ENCODE measurements around the gene FIZ1. TPM values are rescaled to one million over a fixed set of nuclear protein-coding genes. Genes with fewer than 3 reads are reported as not detected.

Gene FIZ1
- total and polyA plus RNA-seq, 4 donors, result 1.1 to 4.3 (median 2.3) TPM

DNA sequence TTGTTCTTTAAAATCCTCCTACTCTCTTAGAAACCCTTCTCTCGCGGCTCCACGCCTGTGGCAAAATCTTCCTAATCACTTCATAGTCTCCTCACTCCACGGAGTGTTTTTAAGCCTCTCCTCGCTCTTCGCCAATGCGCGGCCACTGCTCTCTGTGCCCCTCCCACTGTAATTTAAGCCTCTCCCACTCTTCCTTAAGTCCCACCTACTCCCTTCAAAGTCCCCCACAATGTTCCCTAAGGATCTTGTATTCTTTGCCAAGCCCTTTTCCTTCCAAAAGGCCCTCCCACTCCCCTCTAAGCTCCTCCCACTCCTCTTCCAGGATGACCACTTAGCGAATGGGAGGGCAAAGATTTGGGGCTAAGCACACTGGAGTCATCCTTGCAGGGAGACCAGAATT is 1.3 kb downstream of the FIZ1 start:
- TF ChIP-seq, protein P1, sequence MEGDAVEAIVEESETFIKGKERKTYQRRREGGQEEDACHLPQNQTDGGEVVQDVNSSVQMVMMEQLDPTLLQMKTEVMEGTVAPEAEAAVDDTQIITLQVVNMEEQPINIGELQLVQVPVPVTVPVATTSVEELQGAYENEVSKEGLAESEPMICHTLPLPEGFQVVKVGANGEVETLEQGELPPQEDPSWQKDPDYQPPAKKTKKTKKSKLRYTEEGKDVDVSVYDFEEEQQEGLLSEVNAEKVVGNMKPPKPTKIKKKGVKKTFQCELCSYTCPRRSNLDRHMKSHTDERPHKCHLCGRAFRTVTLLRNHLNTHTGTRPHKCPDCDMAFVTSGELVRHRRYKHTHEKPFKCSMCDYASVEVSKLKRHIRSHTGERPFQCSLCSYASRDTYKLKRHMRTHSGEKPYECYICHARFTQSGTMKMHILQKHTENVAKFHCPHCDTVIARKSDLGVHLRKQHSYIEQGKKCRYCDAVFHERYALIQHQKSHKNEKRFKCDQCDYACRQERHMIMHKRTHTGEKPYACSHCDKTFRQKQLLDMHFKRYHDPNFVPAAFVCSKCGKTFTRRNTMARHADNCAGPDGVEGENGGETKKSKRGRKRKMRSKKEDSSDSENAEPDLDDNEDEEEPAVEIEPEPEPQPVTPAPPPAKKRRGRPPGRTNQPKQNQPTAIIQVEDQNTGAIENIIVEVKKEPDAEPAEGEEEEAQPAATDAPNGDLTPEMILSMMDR (IDR thresholded peaks at IDR 0.05; ENCODE audit: low read depth, low read length, missing input control), result no peak
- TF ChIP-seq, protein P2, sequence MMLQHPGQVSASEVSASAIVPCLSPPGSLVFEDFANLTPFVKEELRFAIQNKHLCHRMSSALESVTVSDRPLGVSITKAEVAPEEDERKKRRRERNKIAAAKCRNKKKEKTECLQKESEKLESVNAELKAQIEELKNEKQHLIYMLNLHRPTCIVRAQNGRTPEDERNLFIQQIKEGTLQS (IDR thresholded peaks at IDR 0.05), result no peak
- TF ChIP-seq YY1 (IDR thresholded peaks at IDR 0.05), result no peak
- TF ChIP-seq, protein P3, sequence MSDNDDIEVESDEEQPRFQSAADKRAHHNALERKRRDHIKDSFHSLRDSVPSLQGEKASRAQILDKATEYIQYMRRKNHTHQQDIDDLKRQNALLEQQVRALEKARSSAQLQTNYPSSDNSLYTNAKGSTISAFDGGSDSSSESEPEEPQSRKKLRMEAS (IDR thresholded peaks at IDR 0.05), result no peak
- H3K9me3 ChIP-seq (ENCODE audit: control insufficient read depth in 4 of 4, low read length in 3 of 4), result no peaks in the 10 kb centered on the region
- DNase-seq (ENCODE audit: low spot score), result no peak
- peaks cover 3 to 23% (median 10%) of the 10 kb centered on the region in 4 donors for H3K36me3 ChIP-seq (ENCODE audit: control insufficient read depth in 4 of 4, insufficient read depth in 3 of 4, low read depth in 1 of 4, low read length in 3 of 4)
- WGBS, result 95% methylated on average over 9 of the region's 9 CpGs
- no peak overlapping the region for H3K27ac ChIP-seq (ENCODE audit: low read depth in 1 of 2, low read length in 2 of 2)
- peaks cover 1 to 12% (median 11%) of the 10 kb centered on the region in 4 donors for H3K4me1 ChIP-seq (ENCODE audit: control insufficient read depth in 4 of 4, insufficient read depth in 4 of 4, low read length in 3 of 4)
- H3K27me3 ChIP-seq (ENCODE audit: control insufficient read depth in 4 of 4, insufficient read depth in 4 of 4, low read length in 3 of 4), result no peaks in the 10 kb centered on the region
- no peak overlapping the region for H3K9ac ChIP-seq (ENCODE audit: low read depth in 1 of 2, low read length in 2 of 2)
- no peak overlapping the region for H3K4me3 ChIP-seq (ENCODE audit: low read depth in 1 of 3, low read length in 3 of 3)

DNA sequence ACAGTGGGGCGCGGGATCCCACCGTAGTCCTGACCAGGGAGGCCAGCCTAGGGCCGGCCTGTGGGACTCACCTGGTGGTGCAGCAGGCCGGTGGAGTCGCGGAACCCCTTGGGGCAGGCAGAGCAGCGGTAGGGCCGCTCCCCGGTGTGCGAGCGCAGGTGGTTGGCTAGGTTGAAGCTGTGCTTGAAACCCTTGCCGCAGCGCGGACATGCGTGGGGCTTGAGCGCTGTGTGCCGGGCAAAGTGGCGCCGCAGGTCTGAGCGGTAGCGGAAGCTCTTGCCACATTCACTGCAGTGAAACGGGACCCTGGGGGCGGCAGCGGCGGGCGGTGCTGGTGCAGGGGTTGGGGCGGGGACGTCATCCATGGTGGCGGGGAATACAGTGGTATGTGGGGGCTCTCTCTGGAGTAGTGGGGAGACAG is 1.8 kb downstream of the FIZ1 start:
- Histone ChIP-seq H3K27me3 (ENCODE audit: control insufficient read depth in 4 of 4, insufficient read depth in 4 of 4, low read length in 3 of 4) (no peaks in the 10 kb centered on the region), H3K9ac (ENCODE audit: low read depth in 1 of 2, low read length in 2 of 2) (no peak overlapping the region), H3K4me1 (ENCODE audit: control insufficient read depth in 4 of 4, insufficient read depth in 4 of 4, low read length in 3 of 4) (peaks cover 1 to 12% (median 11%) of the 10 kb centered on the region in 4 donors), H3K9me3 (ENCODE audit: control insufficient read depth in 4 of 4, low read length in 3 of 4) (no peaks in the 10 kb centered on the region), H3K4me3 (ENCODE audit: low read depth in 1 of 3, low read length in 3 of 3) (no peak overlapping the region), H3K36me3 (ENCODE audit: control insufficient read depth in 4 of 4, insufficient read depth in 3 of 4, low read depth in 1 of 4, low read length in 3 of 4) (peaks cover 3 to 24% (median 12%) of the 10 kb centered on the region in 4 donors), H3K27ac (ENCODE audit: low read depth in 1 of 2, low read length in 2 of 2) (no peak overlapping the region)
- WGBS, result 98% methylated on average over 30 of the region's 30 CpGs
- TF ChIP-seq HNF4G (IDR thresholded peaks at IDR 0.05) (no peak), EGR1 (IDR thresholded peaks at IDR 0.05; ENCODE audit: low read depth in 2 of 2) (no peak), HNF4A (conservative IDR thresholded peaks at IDR 0.05) (no peak), YY1 (IDR thresholded peaks at IDR 0.05) (no peak), RAD21 (IDR thresholded peaks at IDR 0.05) (no peak), SP1 (IDR thresholded peaks at IDR 0.05) (no peak), FOXA2 (IDR thresholded peaks at IDR 0.05) (no peak), FOXA1 (IDR thresholded peaks at IDR 0.05) (no peak), TAF1 (conservative IDR thresholded peaks at IDR 0.05) (no peak), GABPA (IDR thresholded peaks at IDR 0.05 in 1 of 2, conservative IDR thresholded peaks at IDR 0.05 in 1 of 2) (no peak), NR2F2 (IDR thresholded peaks at IDR 0.05) (no peak), RXRA (IDR thresholded peaks at IDR 0.05) (no peak), JUND (IDR thresholded peaks at IDR 0.05) (no peak)
- TF ChIP-seq, protein P2 (IDR thresholded peaks at IDR 0.05), result no peak
- TF ChIP-seq, protein P4, sequence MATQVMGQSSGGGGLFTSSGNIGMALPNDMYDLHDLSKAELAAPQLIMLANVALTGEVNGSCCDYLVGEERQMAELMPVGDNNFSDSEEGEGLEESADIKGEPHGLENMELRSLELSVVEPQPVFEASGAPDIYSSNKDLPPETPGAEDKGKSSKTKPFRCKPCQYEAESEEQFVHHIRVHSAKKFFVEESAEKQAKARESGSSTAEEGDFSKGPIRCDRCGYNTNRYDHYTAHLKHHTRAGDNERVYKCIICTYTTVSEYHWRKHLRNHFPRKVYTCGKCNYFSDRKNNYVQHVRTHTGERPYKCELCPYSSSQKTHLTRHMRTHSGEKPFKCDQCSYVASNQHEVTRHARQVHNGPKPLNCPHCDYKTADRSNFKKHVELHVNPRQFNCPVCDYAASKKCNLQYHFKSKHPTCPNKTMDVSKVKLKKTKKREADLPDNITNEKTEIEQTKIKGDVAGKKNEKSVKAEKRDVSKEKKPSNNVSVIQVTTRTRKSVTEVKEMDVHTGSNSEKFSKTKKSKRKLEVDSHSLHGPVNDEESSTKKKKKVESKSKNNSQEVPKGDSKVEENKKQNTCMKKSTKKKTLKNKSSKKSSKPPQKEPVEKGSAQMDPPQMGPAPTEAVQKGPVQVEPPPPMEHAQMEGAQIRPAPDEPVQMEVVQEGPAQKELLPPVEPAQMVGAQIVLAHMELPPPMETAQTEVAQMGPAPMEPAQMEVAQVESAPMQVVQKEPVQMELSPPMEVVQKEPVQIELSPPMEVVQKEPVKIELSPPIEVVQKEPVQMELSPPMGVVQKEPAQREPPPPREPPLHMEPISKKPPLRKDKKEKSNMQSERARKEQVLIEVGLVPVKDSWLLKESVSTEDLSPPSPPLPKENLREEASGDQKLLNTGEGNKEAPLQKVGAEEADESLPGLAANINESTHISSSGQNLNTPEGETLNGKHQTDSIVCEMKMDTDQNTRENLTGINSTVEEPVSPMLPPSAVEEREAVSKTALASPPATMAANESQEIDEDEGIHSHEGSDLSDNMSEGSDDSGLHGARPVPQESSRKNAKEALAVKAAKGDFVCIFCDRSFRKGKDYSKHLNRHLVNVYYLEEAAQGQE (IDR thresholded peaks at IDR 0.05), result no peak
- TF ChIP-seq, protein P1 (IDR thresholded peaks at IDR 0.05; ENCODE audit: low read depth, low read length, missing input control), result no peak
- TF ChIP-seq, protein P3 (IDR thresholded peaks at IDR 0.05), result no peak
- TF ChIP-seq, protein P5, sequence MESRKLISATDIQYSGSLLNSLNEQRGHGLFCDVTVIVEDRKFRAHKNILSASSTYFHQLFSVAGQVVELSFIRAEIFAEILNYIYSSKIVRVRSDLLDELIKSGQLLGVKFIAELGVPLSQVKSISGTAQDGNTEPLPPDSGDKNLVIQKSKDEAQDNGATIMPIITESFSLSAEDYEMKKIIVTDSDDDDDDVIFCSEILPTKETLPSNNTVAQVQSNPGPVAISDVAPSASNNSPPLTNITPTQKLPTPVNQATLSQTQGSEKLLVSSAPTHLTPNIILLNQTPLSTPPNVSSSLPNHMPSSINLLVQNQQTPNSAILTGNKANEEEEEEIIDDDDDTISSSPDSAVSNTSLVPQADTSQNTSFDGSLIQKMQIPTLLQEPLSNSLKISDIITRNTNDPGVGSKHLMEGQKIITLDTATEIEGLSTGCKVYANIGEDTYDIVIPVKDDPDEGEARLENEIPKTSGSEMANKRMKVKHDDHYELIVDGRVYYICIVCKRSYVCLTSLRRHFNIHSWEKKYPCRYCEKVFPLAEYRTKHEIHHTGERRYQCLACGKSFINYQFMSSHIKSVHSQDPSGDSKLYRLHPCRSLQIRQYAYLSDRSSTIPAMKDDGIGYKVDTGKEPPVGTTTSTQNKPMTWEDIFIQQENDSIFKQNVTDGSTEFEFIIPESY (IDR thresholded peaks at IDR 0.05), result no peak
- DNase-seq (ENCODE audit: low spot score), result no peak

Data from liver (tissue), 9 donors.